Ishikawa (cell line): Measurements from ENCODE around the gene ETFBKMT.
A peak's percentile ranks its signal among the peaks of the same experiment; 100 is the strongest.

Experiments used
- CEBPB ChIP-seq: IDR thresholded peaks from 2 replicates; pipeline ENCODE4 v1.6.1; 2012
- CREB1 ChIP-seq: IDR thresholded peaks from 2 replicates; pipeline ENCODE4 v1.6.1; 2012; ENCODE audit warnings: low read depth
- EGR1 ChIP-seq: IDR thresholded peaks from 2 replicates; pipeline ENCODE4 v1.6.1; 2012
- EP300 ChIP-seq: IDR thresholded peaks from 2 replicates; pipeline ENCODE4 v1.6.1; 2012; ENCODE audit warnings: borderline replicate concordance
- FOXM1 ChIP-seq: IDR thresholded peaks from 2 replicates; pipeline ENCODE4 v1.6.1; 2012; ENCODE audit warnings: low read depth, borderline replicate concordance
- NFIC ChIP-seq: IDR thresholded peaks from 2 replicates; pipeline ENCODE4 v1.6.1; 2012
- RAD21 ChIP-seq: IDR thresholded peaks from 2 replicates; pipeline ENCODE4 v1.6.1; 2012; ENCODE audit warnings: low read depth
- TAF1 ChIP-seq: IDR thresholded peaks from 2 replicates; pipeline ENCODE4 v1.6.1; 2012; ENCODE audit warnings: low read depth, mild to moderate bottlenecking
- TCF12 ChIP-seq: IDR thresholded peaks from 2 replicates; pipeline ENCODE4 v1.6.1; 2012; ENCODE audit warnings: low read depth
- TEAD4 ChIP-seq: IDR thresholded peaks from 2 replicates; pipeline ENCODE4 v1.6.1; 2012
- YY1 ChIP-seq: IDR thresholded peaks from 2 replicates; pipeline ENCODE4 v1.6.1; 2012; ENCODE audit warnings: low read depth
- ZBTB7A ChIP-seq: IDR thresholded peaks from 2 replicates; pipeline ENCODE4 v1.6.1; 2012; ENCODE audit warnings: low read depth
- TF ChIP-seq, protein P1 (sequence below): IDR thresholded peaks from 2 replicates; pipeline ENCODE4 v1.6.1; 2012; ENCODE audit warnings: low read depth, mild to moderate bottlenecking
- TF ChIP-seq, protein P2 (sequence below): IDR thresholded peaks from 2 replicates; pipeline ENCODE4 v1.6.1; 2012
- TF ChIP-seq, protein P3 (sequence below): IDR thresholded peaks from 2 replicates; pipeline ENCODE4 v1.6.1; 2012

ETFBKMT gene, protein sequence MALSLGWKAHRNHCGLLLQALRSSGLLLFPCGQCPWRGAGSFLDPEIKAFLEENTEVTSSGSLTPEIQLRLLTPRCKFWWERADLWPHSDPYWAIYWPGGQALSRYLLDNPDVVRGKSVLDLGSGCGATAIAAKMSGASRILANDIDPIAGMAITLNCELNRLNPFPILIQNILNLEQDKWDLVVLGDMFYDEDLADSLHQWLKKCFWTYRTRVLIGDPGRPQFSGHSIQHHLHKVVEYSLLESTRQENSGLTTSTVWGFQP

DNA sequence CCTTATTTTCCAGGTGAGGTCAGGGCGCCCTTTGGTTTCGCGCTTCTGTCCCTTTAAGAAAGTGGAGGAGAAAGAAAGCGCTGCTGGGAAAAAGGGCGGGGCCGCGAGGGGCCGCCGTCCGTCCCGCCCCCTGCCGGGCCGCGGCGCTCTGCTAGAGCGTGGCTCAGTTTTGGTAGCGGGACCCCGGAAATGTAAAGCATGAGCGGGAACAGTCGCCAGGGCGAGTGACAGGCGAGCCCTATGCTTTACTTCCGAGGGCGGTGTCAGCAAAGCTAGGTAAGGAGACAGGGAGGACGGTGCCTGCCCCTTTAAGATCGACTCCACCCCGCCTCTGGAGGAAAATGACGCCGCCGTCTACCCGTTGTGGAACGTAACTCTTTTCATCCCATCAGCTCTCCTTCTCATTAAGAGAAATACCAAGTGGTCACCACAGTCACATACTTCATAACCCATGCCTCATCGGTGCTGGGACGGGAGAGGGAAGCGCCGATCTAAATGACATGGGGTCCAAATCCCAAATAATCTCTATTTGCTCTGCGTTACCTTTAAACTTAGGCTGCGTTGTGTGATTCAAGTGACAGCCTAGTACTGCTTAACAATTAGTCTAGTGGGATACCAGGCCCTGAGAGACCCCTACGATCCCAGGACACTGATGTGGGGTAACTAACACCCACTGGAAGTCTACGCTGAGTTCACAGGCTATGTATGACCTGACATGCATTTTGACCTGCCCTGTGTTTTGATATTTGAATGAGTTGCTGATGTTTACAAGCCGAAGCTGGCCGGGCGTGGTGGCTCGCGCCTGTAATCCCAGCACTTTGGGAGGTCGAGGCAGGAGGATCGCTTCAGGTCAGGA lies at the start of gene ETFBKMT:
Gene ETFBKMT, plus strand, starts transcription at position 602 of the 856 bp plus-strand sequence. CDS start 2,266 bp downstream, outside the sequence.
- TF ChIP-seq CREB1: peak; percentile 76
- TF ChIP-seq, protein P1, sequence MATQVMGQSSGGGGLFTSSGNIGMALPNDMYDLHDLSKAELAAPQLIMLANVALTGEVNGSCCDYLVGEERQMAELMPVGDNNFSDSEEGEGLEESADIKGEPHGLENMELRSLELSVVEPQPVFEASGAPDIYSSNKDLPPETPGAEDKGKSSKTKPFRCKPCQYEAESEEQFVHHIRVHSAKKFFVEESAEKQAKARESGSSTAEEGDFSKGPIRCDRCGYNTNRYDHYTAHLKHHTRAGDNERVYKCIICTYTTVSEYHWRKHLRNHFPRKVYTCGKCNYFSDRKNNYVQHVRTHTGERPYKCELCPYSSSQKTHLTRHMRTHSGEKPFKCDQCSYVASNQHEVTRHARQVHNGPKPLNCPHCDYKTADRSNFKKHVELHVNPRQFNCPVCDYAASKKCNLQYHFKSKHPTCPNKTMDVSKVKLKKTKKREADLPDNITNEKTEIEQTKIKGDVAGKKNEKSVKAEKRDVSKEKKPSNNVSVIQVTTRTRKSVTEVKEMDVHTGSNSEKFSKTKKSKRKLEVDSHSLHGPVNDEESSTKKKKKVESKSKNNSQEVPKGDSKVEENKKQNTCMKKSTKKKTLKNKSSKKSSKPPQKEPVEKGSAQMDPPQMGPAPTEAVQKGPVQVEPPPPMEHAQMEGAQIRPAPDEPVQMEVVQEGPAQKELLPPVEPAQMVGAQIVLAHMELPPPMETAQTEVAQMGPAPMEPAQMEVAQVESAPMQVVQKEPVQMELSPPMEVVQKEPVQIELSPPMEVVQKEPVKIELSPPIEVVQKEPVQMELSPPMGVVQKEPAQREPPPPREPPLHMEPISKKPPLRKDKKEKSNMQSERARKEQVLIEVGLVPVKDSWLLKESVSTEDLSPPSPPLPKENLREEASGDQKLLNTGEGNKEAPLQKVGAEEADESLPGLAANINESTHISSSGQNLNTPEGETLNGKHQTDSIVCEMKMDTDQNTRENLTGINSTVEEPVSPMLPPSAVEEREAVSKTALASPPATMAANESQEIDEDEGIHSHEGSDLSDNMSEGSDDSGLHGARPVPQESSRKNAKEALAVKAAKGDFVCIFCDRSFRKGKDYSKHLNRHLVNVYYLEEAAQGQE: no peak
- no peak for TF ChIP-seq CEBPB
- TF ChIP-seq TCF12: peak; percentile 36; the same call in 1 of the 2 replicates
- peak; percentile 72 for TF ChIP-seq TAF1
- no peak for TF ChIP-seq RAD21
- TF ChIP-seq ZBTB7A: peak; percentile 58; the same call in 1 of the 2 replicates
- TF ChIP-seq YY1: peak; percentile 74; the same call in 1 of the 2 replicates
- peak; percentile 23 for TF ChIP-seq NFIC
- TF ChIP-seq, protein P2, sequence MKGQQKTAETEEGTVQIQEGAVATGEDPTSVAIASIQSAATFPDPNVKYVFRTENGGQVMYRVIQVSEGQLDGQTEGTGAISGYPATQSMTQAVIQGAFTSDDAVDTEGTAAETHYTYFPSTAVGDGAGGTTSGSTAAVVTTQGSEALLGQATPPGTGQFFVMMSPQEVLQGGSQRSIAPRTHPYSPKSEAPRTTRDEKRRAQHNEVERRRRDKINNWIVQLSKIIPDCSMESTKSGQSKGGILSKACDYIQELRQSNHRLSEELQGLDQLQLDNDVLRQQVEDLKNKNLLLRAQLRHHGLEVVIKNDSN: 0 out of 2 replicates have a peak, but pooled peaks have one; percentile 14
- TF ChIP-seq TEAD4: peak; percentile 42; the same call in 1 of the 2 replicates
- TF ChIP-seq, protein P3, sequence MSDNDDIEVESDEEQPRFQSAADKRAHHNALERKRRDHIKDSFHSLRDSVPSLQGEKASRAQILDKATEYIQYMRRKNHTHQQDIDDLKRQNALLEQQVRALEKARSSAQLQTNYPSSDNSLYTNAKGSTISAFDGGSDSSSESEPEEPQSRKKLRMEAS: peak; percentile 94

DNA sequence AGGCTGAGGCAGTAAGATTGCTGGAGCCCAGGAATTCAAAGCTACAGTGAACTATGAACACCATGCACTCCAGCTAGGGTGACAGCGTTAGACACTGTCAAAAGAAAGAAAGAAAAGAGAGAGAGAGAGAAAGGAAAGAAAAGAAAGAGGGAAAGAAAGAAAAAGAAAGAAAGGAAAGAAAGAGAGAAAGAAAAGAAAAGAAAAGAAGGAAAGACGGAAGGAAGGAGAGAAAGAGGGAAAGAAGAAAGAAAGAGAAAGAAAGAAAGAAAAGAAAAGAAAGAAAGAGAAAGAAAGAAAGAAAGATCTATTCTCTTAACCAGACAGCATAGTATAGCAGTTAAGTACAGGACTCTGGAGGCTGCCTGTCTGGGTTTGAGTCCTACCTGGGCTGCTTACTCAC lies 46.7 kb upstream of the ETFBKMT start:
- no peak for TF ChIP-seq CEBPB
- no peak for TF ChIP-seq NFIC
- no peak for TF ChIP-seq EP300
- no peak for TF ChIP-seq EGR1
- no peak for TF ChIP-seq TEAD4
- TF ChIP-seq, protein P3: no peak
- TF ChIP-seq TCF12: no peak
- no peak for TF ChIP-seq FOXM1
- TF ChIP-seq, protein P2: no peak

- no peak for TF ChIP-seq TCF12
- no peak for TF ChIP-seq TAF1
- no peak for TF ChIP-seq FOXM1
- TF ChIP-seq EP300: no peak
- no peak for TF ChIP-seq CEBPB
- TF ChIP-seq, protein P1: no peak
Observed at GRCh38 chr12:31618228-31619025, 41.1 kb upstream of the ETFBKMT start.

GRCh38 chr12:31620311-31620710 lies 39.2 kb upstream of the ETFBKMT start:
- TF ChIP-seq, protein P3: no peak
- TF ChIP-seq CEBPB: no peak
- TF ChIP-seq CREB1: no peak
- TF ChIP-seq TCF12: no peak

DNA sequence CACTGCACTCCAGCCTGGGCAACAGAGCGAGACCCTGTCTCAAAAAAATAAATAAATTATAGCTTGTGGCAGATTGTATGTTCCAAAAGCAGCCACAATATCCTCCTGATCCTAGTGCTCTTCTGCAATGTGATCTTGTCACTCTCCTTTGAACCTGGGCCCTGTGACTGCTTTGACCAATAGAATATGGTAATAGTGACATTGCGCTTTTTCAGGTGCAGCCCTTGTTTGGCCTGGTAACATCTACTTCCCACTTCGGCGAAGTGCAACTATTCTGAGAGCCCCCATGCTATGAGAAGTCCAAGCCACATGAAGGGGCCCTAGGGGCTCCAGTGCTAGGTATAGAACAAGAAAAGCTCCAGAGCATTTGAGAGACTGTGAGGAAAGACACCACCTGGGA lies 37.5 kb upstream of the ETFBKMT start:
- TF ChIP-seq YY1 (no peak), RAD21 (no peak), TCF12 (no peak), NFIC (no peak), CREB1 (no peak), TAF1 (no peak), ZBTB7A (no peak)
- TF ChIP-seq, protein P3: no peak
